Fibroblast of peridontal ligament (primary cell): Measurements from ENCODE around the gene SSTR3.
"Not testable (repeated sequence)": the region's sequence is repeated elsewhere in the genome, so short reads cannot be mapped to it uniquely, and the experiment has no call there.

Source experiments
- DNase-seq: peaks from one replicate; pipeline ENCODE4 v3.0.0-alpha.2; 2010; ENCODE audit errors: extremely low read depth

Gene SSTR3

DNA sequence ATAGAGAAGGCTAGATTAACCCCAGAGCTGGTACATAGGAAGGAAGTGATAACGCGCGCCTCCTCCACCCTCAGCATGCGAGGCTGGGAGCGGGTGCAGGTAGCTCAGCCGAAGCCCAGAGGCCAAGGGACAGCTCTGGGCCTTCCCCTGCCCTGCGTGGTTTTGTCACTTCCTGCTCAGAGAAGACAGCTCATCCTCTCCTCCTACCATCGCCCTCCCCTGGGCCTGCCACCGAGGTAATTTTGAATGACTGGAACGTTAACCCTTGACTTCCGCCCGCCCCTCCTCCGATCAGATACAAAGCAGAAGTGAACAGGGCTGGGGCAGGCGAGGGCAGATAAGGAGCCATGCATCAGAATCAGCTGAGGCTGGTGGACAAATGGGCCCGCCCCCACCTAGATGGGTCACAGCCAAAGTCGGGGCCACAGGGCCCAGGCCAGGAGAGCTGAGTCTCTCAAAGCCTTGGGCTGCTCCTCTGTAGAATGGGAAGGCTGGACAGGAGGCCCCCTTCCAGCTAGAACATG is 30.2 kb upstream of the SSTR3 start:
- DNase-seq = no peak

DNA sequence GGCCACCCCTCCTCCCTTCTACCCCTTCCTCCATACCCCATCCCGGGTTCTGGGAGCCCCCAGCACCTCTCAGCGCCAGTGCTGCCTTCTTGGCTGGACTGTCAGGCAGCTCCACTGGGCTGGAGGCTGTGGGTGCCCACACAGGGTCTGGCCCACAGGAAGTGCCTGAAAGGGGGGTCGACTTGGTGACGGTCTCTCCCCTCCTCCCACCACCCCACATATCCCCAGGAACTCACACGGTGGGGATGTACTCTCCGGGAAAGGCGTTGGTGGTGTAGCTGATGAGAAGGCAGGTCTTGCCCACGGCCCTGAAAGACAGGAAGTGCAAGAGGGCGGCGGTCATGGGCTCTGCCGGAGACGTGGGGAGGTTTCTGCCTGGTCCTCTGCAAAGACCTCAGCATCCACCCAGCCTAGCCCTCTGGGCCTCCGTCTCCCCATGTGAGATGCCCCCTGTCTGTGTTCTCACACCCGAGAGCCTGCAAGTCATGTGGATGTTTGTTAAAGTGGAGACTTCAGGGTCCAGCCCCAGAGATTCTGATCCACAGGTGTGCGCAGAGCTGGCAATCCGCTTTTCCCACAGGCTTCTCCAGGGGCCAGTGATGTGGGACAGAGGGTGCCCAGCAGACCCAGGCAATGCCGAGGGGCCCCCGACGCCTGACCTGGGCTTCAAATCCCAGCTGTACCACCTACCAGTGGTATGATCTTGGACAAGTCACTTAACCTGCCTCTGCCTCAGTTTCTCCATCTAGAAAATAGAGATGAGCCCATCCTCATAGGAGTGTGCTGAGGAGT is 29.3 kb upstream of the SSTR3 start:
- DNase-seq = no peak

DNA sequence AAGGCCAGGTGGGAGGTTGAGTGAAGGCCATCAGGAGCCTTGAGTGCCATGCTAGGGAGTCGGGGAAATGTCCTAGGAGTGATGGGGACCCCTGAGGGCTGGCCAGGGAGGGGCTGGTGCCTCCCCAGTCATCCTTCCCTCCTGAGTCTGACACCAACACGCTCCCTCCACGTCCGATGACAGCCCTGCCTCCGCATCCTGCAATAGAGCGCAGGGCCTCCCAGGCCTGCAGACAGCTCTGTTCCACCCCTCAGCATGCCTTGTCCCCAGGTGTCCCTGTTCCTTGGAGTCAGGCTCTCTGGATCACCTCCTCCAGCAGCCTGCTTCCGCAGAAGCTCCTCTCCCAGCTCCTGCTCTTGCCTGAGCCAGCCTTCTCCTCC is 28.7 kb upstream of the SSTR3 start:
- no peak for DNase-seq

DNA sequence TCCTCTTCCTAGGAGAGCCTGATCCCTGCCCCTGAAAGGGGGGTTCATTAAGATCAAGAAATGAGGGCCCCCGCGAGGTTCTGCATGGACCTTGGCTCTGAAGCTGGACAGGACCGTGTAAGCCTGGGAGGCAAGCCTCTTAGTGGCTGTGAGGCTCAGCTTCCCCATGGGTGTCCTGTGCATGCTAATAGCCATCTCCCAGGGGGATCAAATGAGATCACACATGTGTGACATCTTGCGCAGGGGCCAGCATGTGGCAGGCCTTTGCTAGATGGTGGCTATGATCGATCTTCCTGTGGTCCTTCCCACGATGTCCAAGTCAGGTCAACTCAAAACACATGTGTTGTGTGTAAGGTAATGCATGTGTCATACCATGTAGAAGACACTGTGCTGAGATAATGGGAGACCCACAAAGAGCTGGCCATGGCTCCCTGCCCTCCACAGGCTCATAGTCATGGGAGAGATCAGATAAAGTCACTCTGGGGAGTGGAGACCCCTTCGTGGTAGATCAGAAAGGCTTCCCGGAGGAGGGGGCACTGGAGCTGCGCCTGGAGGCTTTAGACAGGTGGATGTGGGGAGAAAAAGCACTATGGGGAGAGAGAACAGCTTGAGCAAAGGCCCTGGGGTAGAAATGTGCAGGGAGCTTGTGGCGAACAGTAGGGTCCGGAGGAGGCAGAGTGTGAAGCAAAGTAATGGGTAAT is 28.1 kb upstream of the SSTR3 start:
- DNase-seq = no peak

DNA sequence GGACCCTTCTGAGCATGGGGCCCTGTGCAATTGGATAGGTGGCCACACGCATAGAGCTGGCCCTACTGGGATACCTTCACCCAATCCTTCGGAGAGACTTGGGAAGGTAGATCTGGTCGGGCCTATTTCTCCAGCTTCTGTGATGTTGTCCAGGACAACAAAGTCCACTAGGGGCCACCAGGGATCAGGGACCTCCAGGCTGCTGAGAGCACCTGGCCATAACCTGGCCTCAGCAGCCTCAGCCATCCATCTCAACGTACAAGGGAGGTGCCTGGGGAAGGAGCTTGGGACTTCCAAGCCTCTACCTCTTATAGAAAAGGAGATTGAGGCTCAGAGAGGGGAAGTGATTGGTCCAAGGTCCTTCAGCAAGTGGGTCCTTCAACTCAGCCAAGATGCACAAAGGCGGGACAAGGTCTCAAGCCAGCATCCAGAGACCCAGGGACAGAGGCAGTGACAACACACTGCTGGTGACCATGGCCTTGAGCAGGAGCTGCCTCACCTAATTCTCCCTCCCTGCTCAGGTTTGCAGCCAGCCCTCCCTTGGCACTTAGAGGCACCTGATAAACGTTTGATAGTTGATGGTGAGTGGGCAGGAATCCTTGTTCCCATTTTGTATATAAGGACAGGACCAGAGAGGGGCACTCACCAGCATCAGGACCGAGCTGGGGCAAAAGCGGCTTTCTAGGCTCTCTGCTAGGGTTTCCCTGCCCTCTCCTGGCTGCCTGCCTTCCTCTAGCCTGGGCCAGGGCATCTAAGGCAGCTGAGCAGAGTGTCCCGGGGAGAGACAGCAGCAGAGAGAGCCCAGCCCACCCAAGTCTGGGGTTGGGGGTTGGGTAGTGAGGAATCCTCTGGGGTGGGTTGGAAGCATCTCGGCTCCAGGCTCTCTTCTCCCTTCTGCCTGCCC is 27.3 kb upstream of the SSTR3 start:
- DNase-seq = no peak

DNA sequence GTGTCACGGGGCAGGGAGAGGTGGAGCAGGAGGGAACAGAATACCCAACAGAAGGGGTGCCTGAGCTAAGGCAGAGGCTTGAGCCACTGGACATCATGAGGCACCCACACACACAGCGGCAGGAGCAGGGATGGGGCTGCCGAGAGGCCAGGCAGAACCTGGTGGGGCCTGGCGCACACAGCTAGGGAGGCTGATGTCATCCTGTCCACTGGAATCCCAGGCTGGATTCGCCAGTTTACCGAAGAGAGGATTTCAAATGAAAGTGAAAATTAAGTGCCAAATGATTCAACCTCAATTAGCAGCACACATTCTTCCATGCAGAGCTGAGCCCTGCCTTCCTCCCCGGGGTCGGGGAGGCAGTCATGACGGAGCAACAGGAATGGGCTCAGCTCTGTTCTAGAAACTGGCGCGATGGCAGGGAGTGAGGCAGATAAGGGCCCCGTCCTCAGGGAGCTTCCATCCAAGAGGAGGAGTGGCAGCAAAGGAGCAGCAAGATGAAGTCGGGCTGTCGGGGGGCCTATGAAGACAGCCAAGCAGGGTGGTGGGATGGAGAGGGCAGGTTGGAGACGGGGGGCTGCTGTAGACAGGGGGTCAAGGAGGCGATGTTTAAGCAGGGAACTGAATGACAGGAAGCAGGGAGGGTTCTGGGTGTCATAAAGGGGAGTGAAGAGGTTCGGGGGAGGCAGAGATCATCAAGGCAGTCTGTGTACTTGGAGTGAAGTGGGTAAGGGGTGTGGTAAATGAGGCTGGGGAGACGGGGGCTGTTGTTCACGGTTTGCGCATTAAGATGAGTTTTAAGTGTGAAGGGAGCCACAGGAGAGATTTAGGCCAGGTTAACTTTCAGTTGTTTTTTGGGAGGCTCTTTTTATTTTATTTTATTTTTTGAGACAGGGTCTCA is 25.3 kb upstream of the SSTR3 start:
- no peak for DNase-seq

DNA sequence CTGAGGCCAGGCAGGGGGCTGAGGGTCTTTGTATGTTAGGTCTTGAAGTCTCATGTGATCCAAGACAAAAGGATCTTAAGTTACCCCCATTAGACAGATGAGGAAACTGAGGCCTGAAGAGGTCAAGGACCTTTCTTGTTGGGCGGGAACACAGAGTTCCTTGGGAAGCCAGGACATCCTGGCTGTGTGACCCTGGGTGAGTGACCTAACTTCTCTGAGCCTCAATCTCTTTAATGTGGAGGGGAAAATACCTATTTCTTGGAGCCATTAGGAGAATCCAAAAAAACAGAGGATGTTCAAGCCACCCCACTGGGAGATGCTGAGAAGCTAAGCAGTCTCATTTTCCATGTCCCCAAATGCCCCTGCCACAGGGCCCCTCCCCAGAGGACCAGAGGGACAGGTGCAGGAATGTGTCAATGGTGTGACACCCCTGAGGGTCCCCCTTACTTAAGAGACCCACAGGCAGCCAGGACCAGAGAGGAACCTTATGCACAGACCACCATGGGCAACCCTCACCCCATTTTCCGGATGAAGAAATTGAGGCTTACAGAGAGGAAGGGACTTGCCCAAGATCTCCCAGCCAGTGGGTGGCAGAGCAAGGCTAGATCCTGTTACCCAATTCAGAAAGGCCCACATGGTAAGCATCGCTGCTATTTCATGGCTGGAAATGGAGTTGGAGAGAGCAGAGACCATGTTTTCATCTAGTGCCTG is 23.8 kb upstream of the SSTR3 start:
- DNase-seq = no peak

DNA sequence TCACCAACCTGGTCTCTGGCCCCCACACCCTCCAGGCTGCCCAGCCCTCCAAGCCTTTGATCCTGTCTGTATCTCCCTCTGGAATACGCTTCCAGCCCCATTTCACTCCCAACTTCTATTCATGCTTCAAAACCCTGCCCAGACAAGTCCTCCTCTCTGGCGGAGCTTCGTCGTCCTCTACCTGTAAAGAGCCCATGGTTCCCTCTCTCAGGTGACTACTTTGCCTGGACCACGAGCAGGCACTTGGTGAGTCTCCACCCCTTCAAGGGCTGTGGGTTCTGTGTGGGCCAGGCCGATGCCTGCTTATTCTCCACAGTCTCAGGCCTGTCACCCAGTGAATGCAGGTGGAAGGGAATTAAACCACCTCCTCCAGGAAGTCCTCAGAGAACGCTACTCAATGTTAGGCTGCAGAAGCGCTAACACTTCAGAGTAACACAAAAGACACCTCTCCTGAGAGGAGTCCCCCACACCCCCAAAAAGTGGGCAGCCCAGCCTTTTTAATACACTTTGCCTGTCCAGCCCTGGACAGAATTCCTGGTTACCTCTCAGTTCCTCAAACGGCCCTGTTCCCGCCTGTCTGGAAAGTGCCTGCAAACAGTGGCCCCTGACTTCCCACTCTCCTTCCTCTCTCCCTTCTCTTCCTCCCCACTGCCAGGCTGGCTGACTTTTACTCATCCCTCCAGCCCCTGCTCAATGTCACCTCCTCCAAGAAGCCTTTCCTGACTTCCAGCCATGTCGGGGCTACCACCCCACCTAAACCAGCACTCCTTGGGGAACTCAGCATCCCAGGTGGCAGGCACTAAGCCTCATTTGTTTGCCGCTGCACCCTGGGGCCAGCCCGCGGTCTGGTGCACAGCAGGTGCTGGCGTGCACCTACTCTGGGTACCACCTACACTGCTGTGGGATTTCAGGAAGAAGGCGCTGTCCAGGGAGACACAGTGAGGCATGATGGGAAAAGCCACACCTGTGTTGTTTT is 22.7 kb upstream of the SSTR3 start:
- no peak for DNase-seq

DNA sequence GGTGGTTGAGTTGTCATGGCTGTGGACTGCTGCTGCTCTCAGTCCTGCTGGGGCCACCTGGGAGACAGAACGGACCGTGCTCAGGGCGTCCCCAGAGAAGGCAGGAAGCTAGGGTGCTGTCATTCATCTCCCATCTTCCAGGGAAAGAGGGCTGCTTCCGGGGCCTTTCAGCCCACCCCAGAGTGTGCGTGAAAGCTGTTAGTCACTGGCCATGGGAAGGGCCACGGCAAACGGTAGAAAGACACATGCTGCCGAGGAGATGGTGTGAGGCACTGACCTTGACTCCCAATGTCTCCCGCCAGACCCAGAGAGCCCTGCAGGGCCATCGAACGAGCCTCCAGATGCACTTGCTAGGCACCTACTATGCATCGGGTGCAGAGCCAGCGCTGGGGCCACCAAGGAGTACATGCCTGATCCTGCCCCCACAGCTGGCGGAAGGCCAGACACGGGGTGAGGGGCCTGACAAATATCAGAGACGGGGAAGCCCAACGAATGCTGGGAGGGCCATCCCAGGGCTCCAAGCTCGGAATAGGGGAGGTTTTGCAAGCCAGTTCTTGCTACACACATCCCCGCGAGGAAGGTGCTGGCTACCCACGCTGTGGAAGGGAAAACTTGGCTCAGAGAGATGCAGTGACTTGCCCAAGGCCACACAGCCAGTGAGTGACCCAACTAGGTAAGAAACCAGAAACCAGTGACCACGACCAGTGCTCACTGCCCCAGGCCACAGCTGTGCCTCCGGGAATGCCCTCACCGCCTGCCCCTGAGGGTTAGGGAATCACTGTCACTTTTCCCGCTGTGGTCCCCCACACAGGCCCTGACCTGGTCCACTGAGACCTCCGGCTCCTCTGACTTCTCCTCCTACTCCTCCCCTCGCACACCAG is 21.7 kb upstream of the SSTR3 start:
- no peak for DNase-seq

DNA sequence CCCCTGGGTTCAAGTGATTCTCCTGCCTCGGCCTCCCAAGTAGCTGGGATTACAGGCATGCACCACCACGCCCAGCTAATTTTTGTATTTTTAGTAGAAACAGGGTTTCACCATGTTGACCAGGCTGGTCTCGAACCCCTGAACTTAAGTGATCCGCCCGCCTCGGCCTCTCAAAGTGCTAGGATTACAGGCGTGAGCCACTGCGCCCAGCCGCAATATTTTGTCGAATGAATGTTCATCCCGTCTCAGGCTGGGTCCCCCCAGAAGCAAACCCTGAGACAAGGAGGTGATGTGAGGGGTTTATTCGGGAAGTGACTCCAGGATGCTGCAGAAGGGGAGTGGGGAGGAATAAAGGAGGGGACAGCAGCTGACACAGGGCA is 21.1 kb upstream of the SSTR3 start:
- DNase-seq = not testable (repeated sequence)

DNA sequence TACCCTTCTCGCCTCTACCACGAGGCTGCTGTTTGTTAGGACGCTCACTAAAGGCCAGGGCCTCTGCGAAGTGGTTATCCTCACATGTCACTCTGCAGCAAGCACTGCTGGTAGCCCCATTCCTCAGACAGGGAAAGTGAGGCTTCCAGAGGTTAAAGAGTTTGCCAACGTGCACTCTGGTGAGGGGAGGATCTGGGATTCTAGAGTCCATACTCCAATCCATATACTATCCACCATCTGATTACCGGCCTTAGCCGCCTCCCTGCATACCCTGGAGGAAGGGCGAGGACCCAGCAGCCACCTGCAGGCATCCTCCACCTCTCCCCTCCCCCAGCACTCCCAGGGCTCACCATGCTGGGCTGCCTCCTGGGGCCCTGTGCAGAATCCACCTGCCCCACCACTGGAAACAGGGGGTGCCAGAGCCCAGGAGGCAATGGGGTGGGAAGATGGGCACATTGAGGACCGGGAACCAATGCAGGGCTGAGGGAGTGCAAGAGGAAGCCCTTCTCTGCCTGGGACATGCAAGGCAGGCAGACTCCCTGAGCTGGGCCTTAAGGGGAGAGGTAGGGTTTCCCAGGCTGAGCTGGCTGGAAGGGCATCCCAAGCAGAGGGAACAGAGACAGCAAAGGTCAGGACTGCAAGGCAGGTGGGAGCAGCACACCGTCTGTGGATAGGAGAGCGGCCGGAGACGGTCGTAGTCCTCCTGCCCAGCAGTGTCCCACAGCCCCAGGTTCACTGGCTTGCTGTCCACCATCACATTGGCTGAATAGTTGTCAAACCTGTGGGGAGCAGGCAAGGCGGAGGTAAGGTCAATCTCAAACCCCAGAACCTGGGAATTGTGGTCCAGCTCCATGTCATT is 20.1 kb upstream of the SSTR3 start:
- no peak for DNase-seq

DNA sequence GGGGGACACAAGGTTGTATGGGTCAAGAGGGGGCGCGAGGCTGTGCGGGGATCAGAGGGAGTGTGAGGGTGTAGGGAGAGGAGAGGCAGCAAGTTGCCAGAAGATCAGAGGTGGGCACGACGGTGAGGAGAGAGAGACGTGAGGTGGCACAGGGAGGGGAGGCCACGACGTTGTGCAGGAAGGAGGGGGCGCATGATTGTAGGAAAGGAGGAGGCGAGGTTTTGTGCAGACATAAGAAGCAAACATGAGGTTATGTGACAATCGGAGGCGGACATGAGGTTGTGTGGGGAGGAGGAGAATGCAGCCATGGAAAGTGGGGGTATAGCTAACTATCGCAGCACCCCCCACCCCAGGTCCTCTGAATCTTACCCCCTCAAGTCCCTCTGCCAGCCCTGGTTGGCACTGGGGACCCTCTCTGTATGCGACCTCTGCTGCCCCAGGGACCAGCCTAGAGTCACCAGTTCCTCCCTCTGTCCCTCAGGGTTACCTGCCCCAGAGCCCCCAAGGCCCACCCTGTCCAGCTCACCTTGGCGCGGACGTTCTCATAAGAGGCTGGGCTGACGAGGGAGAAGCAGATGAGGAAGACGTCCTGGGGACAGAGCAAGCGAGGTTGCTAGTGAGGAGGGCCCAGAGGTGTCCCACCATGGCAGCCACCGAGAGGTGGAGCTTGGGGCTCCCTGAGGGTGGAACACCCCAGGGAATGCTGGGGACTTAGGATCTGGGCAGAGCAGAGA is 19.3 kb upstream of the SSTR3 start:
- no peak for DNase-seq

DNA sequence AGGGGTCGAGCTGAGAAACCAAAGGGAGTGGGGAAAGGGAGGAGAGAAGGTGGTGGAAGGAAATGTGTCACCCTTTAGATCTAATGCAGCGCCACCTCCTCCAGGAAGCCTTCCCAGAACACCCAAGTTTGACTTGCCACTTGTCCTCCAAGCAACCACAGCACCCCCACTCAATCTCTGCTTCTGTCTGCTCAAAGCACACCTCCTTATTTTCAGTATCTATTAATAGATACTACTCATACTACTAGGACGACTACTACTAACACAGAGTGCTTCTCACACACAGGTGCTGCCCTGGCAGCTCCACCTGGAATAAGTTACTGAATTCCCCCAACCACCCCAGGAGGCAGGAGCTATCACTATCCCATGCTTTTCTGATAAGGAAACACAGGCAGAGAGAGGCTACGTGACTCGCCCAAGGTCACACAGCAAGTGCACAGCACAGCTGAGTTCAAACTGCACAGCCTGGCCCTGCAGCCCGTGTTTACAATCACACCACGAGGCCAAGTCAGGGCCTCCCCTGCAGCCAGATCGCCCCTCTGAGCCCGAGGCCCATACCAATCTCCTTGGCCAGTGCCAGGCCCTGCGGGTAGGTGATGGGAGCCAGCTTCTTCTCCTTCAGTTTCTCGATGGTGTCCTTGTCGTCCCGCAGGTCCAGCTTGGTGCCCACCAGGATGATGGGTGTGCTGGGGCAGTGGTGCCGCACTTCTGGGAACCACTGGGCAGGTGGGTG is 18.6 kb upstream of the SSTR3 start:
- DNase-seq = no peak

DNA sequence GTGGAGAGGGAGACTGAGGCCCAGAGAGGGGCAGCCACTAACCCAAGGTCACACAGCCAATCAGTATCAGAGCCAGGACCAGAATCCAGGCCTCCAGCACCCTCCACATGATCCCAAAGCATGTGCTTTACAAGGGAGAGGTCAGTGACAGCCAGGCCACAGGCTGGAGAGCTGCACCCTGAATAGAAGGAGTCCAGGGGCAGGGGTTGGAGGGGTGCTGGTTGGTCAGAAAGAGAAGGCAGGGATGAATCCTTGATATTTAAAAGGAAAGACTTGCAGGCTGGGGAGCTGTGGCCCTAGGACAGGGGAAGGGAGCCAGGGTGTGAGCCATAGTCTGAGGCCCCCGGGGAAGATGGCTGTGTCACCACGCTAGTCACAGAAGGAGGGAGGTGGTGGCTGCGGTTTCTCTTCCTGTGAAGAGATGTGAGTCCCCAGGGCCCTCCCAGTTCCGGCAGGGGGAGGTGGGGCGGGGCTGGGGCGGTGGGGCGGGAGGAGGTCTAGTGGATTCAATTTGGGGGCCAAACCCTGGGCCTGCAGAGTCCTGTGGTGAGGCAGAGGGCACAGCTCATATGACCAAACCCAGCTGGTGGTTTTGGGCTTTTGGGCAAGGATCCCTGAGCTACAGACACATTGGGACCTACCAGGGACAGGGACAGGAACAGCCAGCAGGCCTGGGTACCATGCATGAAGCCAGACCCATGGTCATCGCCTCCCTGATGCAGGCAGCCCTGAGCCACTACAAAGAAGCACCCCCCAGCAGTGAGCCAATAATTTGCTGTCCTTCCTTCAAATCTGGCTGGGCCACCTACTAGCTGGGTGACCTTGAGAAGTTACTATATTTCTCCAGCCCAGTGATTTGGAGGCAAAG is 17.8 kb upstream of the SSTR3 start:
- DNase-seq = no peak
